Erythroblast (primary cell): ENCODE data around the gene CDX1.

ENCODE experiments used
- GATA1 ChIP-seq: IDR thresholded peaks from 2 replicates; pipeline ENCODE4 v1.6.1; 2011; ENCODE audit warnings: low read depth, mild to moderate bottlenecking, control low read depth, low read length, moderate library complexity
- POLR2A ChIP-seq: IDR thresholded peaks from 2 replicates; pipeline ENCODE4 v1.6.1; 2011; ENCODE audit warnings: mild to moderate bottlenecking, low read length

DNA sequence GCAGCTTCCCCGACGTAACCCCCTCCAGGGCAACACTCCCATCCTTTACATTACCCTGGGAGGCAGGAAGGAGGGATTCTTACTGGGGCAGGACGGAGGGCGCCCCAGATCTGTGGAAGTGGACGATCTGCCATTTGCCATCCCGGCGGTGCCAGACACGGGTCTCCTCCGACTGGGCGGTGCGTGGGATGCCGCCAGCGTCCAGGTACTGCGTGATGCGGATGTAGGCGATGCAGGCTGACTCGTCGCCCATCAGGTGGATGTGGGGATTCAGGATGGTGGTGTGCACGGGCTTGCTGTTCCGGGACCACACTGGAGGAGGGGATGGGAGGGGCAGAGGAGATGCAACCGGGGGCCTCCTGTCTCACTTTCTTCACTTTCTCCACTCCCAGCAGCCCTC is 56.3 kb downstream of the CDX1 start:
- TF ChIP-seq POLR2A, result no peak
- no peak for TF ChIP-seq GATA1
